Measurements from ENCODE around the gene FOXA2.

FOXA2 gene

DNA sequence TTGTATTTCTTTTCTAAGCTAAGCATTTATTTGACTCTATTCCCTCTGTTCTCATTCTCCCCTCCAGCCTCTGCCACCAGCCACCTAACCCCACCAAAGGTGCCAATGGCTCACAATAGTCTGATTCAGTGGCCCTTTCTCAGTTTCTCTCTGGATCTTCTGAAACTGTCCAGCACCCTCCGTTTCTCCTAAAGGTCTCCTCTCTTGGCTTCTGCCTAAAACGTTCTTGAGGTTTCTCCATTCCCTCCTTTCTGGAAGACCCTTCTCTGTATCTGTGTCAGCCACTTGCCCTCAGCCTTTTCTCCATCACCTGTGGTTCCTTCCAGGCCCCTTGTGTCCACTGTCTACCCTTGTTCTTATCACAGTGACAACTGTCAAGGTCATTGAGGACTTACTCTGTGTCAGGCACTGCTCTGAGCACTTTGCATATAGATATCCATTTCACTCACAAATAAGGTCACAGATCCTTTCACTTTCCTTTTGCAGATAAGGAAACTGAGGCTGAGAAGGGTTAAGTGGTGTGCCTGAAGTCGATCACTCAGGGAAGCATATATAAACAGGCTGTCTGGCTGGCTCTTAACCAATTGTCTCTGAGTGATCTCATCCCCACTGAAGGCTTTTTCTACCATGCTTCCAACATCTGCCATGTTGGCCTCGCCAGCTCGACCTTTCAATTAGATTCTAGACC, 48.1 kb downstream of the FOXA2 start:
- DNase-seq: no peak

DNA sequence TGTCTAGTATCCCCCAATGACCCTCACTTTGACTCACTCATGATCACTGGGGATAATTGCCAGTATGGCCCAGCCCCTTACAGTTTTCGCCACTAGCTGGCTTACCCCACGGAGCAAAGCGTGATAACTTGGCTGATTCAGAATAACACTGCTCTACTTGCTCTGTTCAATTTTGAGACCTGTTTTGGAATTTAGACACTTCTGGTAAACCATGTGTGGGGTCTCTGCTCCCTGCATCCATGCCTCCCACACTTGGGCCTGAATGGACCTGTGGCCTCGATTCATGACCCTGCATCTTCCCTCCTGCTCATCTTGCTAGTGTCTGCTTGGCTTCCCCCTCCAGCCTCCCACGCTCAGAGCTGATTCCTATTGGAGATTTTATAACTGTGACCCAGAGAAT, 48.9 kb downstream of the FOXA2 start:
- DNase-seq: no peak

DNA sequence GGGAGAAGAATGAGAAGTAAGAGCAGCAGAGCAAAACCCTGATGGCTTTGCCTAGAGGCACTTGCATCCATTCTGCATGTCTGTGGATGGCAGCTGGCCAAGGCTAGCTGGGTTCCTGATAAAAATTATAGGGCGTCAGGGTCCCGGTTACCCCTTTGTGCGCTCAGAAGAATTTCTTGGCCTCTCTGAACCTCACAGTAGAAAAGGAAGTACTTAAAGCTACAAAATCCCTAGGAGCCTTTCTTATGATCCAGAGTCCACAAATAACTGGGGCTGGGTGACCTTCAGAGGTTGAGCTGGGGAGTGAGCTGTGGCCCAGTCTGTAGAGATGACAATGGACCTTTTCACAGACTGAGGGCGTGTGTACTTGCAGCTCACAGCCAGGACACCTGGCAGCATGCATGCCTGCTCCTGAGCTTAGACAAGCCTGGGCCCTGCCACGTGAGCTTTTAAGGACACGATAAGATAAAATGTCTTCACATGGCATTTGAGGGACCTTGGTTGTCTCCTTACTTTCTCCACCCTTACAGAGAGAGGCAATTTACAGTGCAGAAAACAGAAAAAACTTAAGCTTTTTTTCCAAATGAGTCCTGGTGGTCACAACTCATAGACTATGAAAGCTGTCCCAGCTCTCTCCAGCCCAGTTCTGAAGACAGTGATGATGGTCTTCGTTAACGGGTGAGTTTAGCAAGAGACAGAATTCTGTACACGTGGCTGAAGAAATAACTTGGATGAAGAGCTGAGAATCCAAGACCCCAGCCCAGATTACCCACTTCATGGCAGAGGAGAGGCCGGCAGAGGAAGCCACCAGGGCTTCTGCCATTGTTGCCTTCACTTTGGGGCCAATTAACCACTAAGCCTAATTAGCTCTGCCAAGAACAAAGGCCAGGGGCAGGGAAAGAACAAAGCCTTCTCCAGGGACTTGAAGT, 50.3 kb downstream of the FOXA2 start:
- no peak for DNase-seq

DNA sequence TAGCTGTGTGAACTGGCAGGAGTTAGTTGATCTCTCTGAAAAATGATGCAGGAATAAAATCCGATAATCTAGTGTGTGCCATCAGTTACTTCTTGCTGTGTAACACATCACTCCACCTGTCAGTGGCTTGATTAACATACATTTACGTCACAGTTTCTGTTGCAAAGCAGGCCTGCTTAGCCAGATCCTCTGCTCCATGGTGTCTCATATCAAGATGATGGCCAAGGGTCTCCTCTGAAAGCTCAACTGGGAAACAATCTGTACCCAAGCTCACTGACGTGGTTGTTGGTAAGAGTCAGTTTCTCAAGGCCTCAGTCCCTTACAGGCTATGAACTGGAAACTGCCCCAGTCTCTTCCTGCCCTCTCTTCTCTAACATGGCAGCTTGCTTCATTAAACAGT, 51.8 kb downstream of the FOXA2 start:
- DNase-seq: no peak

DNA sequence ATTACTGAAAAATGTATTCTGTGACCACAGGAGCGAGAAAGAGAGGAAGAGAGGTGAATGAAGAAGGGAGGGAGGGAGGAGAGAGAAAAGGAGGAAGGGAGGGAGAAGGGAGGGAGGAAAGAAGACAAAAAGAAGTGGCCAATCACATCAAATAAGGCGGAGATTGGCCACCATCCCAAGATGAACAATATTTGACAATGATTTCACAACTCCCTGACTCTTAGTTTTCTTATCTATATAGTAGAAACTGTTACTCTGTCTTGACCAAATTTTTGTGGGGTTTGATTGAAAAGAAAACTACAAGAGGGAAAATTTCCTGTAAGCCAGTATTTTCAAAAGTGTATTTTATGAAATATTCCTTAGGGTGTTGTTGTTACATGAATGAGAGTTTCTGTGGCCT, 52.6 kb downstream of the FOXA2 start:
- DNase-seq: no peak

DNA sequence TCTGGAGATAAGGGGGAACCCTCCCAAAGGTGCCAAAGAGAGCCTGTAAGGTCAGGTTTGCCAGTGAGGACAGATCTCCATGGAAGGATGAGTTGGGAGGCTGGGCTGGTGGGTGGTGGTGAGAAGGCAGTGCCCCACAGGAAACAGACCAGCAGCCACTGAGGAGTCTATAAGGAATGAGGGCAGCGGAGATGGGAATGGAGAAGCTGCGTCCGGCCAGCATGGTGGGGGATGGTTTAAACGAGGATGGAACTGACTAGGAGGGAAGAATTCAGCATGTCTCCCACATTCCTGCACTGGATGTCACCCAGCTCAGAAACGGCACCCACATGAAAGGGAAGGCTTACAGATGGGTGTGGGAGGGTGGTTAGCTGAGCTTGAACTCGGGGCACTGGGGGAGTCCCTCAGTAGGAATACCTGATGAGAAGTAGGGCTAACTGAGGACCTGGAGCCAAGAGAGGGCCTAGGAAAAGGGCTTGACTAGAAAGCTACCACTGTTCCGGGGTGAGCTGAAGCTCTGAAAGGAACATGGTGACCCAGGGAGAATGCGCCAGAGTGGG, 53.2 kb downstream of the FOXA2 start:
- no peak for DNase-seq

All from suppressor macrophage treated with lipopolysaccharide for 1 hour (primary cell).